ENCODE measurements around the gene USHBP1.
"Not testable (repeated sequence)": the region's sequence is repeated elsewhere in the genome, so short reads cannot be mapped to it uniquely, and the experiment has no call there.

The USHBP1 gene

GRCh38 chr19:17294051-17294891, 29.7 kb upstream of the USHBP1 start:
- no peak for DNase-seq

- no peak for DNase-seq
Observed at GRCh38 chr19:17293605-17294004, 29.1 kb upstream of the USHBP1 start.

GRCh38 chr19:17292301-17293074, 27.9 kb upstream of the USHBP1 start:
- DNase-seq: no peak

GRCh38 chr19:17289489-17289888, 24.9 kb upstream of the USHBP1 start:
- DNase-seq: no peak

- DNase-seq: no peak
Observed at GRCh38 chr19:17286752-17287151, 22.2 kb upstream of the USHBP1 start.

GRCh38 chr19:17286263-17286662, 21.7 kb upstream of the USHBP1 start:
- DNase-seq: no peak

- DNase-seq: no peak
Observed at GRCh38 chr19:17285415-17286135, 21.0 kb upstream of the USHBP1 start.

GRCh38 chr19:17283504-17283996, 19.0 kb upstream of the USHBP1 start:
- DNase-seq: no peak

- peak; percentile 42 for DNase-seq
Observed at GRCh38 chr19:17282488-17283125, 18.1 kb upstream of the USHBP1 start.

- no peak for DNase-seq
Observed at GRCh38 chr19:17281391-17282304, 17.1 kb upstream of the USHBP1 start, which contains the start of gene ANKLE1. TSS of gene ANKLE1 (plus strand) at chr19:17281901. CDS start at chr19:17281921, 20 bp downstream.

GRCh38 chr19:17279436-17279835, 14.9 kb upstream of the USHBP1 start:
- no peak for DNase-seq

GRCh38 chr19:17275441-17276175, 11.1 kb upstream of the USHBP1 start:
- DNase-seq: no peak

- not testable (repeated sequence) for DNase-seq
Observed at GRCh38 chr19:17274892-17275291, 10.3 kb upstream of the USHBP1 start.

GRCh38 chr19:17268754-17269153, 4.2 kb upstream of the USHBP1 start:
- DNase-seq: no peak

GRCh38 chr19:17266975-17267788, 2.6 kb upstream of the USHBP1 start, which contains the start of gene BABAM1:
TSS of gene BABAM1 (plus strand) at chr19:17267443. CDS start at chr19:17268807, 1,364 bp downstream.
- peak; percentile 100 for DNase-seq

GRCh38 chr19:17266589-17266974, 2.0 kb upstream of the USHBP1 start:
- DNase-seq: no peak

- no peak for DNase-seq
Observed at GRCh38 chr19:17266026-17266425, 1.5 kb upstream of the USHBP1 start.

GRCh38 chr19:17263712-17264640, 569 bp downstream of the USHBP1 start:
- DNase-seq: no peak

- DNase-seq: no peak
Observed at GRCh38 chr19:17262557-17262956, 2.0 kb downstream of the USHBP1 start.

Data from NCI-H2171 (cell line).